ENCODE measurements around the gene THRA. TPM values are rescaled to one million over a fixed set of nuclear protein-coding genes. Genes with fewer than 3 reads are reported as not detected.

Gene THRA
- total RNA-seq, 2 experiments from 2014 or later: 12.5 to 13.4 TPM

DNA sequence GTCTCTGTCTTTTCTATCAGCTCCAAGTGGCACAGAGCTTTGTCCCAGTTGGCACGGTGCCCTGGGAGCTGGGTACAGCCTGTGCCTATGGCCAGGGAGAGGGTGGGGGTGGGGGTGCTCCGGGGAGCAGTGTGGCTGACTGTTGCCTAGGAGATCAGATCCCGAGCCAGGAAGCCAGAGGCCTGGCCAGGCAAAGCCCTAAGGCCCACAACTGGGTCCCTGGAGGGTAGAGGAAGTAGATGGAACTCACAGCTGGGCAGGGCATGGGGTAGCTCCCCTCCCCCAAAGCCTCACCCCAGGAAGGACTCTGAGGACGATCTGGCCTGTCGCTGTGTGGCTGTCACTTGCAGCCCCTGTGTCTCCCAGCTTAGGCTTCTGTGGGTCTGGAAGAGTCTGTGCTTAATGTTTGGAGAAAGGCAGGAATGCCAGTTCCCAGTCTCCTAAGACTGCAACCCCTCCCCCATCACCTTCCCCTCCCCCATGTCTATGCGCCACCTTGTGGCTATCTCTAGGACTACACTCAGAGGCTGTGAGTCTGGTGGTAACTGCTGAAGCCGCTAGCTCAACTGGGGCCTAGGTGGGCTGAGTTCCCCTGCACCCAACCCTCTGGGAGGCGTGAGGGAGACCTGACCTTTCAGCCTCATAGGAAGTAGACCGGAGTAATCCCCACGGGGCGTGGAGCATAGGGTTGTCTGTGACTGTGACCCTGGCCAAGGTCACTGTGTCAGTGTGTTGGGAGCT, 12.6 kb downstream of the THRA start:
- intact Hi-C loops (cut with micrococcal nuclease): loop anchor here (2.0 kb wide), 1 partner anchor 21 kb away; no protein-coding TSS in a partner anchor
- Mint-ChIP-seq H3K9me3 (no peaks in the 10 kb centered on the region), H3K27me3 (no peaks in the 10 kb centered on the region), H3K27ac (peak overlapping the region; percentile 34), H3K36me3 (no peaks in the 10 kb centered on the region), H3K4me1 (ENCODE audit: low read depth) (peaks cover 19% of the 10 kb centered on the region), H3K4me3 (no peak overlapping the region)
- peak; percentile 80 for DNase-seq
- ChIA-PET POLR2A (interaction anchor here (0.6 to 1.3 kb wide), 2 partner anchors 31 to 94 kb away, joined by 3 read pairs; no protein-coding TSS in a partner anchor), CTCF (interaction anchor here (0.6 to 5.2 kb wide), 44 partner anchors 10 to 527 kb away, joined by 3 to 156 read pairs (median 5); partner anchors contain the start of genes CSF3, MED24, NR1D1 and THRA)

DNA sequence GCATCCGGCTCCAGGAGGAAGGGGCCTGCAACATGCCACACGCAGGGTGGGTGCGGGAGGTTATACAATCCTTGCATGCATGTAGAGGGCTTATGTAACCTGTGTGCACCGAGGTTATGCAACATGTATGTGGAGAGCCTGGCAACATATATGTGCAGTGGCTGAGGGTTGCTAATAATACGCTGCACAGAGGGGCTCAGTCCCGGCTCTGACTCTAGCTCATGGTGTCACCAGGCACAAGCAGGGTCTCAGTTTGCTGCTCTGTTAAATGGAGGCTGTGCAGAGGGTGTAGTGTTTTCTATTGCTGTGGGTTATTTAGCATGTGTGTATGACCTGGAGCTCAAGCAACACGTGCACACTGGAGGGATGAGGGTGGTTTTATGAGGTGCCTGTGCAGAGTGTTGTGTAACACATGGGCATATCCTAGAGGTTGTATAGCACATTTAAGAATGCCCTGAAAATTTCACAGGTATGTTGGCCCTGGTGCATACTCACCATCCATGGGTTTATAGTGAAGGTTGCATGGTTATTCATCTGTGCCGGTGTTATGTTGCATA, 13.3 kb downstream of the THRA start:
- Mint-ChIP-seq H3K36me3 (no peaks in the 10 kb centered on the region), H3K9me3 (no peaks in the 10 kb centered on the region), H3K27me3 (no peaks in the 10 kb centered on the region), H3K27ac (no peak overlapping the region), H3K4me1 (ENCODE audit: low read depth) (peaks cover 15% of the 10 kb centered on the region), H3K4me3 (no peak overlapping the region)
- CTCF ChIA-PET: interaction anchor here (0.7 to 5.2 kb wide), 38 partner anchors 9 to 528 kb away, joined by 3 to 156 read pairs (median 5); partner anchors contain the start of genes CSF3, MED24, NR1D1 and THRA
- intact Hi-C loops (cut with micrococcal nuclease): loop anchor here (2.0 kb wide), 1 partner anchor 21 kb away; no protein-coding TSS in a partner anchor
- POLR2A ChIA-PET: interaction anchor here (0.6 to 1.0 kb wide), 2 partner anchors 9 to 95 kb away, joined by 3 read pairs; no protein-coding TSS in a partner anchor
- DNase-seq: no peak

GRCh38 chr17:40076591-40076990, 13.8 kb downstream of the THRA start:
- no peak overlapping the region for H3K4me3 Mint-ChIP-seq
- intact Hi-C loops (cut with micrococcal nuclease): no loop called here
- ChIA-PET POLR2A (interaction anchor here (1.0 kb wide), 1 partner anchor 10 kb away, joined by 3 read pairs; no protein-coding TSS in a partner anchor), CTCF (interaction anchor here (0.9 to 5.2 kb wide), 19 partner anchors 8 to 422 kb away, joined by 3 to 156 read pairs (median 9); partner anchors contain the start of genes CSF3, MED24, NR1D1 and THRA)
- H3K4me1 Mint-ChIP-seq (ENCODE audit: low read depth): peaks cover 12% of the 10 kb centered on the region
- no peaks in the 10 kb centered on the region for H3K36me3 Mint-ChIP-seq
- no peak overlapping the region for H3K27ac Mint-ChIP-seq
- no peaks in the 10 kb centered on the region for H3K9me3 Mint-ChIP-seq
- DNase-seq: no peak
- H3K27me3 Mint-ChIP-seq: no peaks in the 10 kb centered on the region

DNA sequence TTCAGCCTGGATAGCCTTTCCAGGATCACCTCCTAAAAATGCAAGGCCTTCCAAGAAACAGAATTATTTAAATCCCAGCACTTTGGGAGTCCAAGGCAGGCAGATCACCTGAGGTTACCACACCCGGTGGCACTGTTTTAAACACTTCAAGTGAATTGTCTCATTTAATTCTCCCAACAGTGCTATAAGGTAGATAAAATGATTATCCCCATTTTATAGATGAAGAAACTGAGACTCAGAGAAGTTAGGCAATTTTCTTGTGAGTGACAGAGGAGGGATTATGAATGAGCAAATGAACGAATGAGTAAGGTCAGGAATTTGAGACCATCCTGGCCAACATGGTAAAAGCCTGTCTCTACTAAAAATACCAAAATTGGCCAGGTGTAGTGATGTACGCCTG, 16.8 kb downstream of the THRA start:
- no peak for DNase-seq
- Mint-ChIP-seq H3K4me3 (no peak overlapping the region), H3K4me1 (ENCODE audit: low read depth) (peaks cover 12% of the 10 kb centered on the region), H3K27me3 (no peaks in the 10 kb centered on the region), H3K27ac (no peak overlapping the region), H3K9me3 (no peaks in the 10 kb centered on the region), H3K36me3 (no peaks in the 10 kb centered on the region)
- CTCF ChIA-PET: interaction anchor here (0.6 kb wide), 1 partner anchor 18 kb away, joined by 3 read pairs; no protein-coding TSS in a partner anchor
- POLR2A ChIA-PET: no interaction called here
- intact Hi-C loops (cut with micrococcal nuclease): no loop called here

- DNase-seq: no peak
- ChIA-PET CTCF (interaction anchor here (0.6 to 4.8 kb wide), 8 partner anchors 10 to 217 kb away, joined by 3 to 84 read pairs (median 4); no protein-coding TSS in a partner anchor), POLR2A (no interaction called here)
- Mint-ChIP-seq H3K4me1 (ENCODE audit: low read depth) (no peaks in the 10 kb centered on the region), H3K27me3 (no peaks in the 10 kb centered on the region), H3K4me3 (no peak overlapping the region), H3K27ac (no peak overlapping the region), H3K36me3 (peaks cover 7% of the 10 kb centered on the region), H3K9me3 (no peaks in the 10 kb centered on the region)
- intact Hi-C loops (cut with micrococcal nuclease): no loop called here
Measured at GRCh38 chr17:40084477-40084876, 21.7 kb downstream of the THRA start.

DNA sequence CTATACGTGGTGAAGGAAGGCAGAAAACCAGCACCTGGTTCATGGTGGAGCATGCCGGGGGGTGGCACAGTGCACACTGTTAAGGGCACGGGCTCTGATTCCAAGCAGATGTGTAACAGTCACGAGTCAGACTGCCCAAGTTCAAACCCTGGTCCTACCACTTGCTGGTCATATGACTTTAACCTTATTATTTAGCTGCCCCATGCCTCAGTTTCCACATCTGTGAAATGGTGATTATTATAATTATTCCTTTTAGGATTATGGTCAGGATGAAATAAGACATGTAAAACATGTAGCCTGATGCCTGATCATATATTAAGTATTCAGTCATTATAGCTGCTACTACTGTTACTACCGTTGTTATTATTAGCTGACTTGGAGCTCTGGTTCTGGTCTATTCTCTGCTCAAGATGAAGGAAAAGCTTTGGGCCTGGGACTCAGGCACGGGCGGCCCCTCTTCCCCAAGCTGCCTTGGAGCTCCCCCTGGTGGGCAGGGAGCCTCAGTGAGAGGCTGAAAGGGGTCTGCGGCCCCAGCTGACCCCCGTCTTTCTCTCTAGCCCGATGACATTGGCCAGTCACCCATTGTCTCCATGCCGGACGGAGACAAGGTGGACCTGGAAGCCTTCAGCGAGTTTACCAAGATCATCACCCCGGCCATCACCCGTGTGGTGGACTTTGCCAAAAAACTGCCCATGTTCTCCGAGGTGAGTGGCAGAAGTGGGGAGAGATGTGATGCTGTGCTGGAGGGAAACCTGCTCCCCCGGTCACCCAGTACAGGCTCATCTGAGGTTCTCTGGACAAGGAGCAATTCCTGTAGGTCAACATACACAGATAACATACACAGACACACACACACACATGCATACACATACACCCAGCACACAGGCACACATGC, 23.6 kb downstream of the THRA start:
- intact Hi-C loops (cut with micrococcal nuclease): loop anchor here (1.0 to 2.0 kb wide), 2 partner anchors 32 to 73 kb away; partner anchors contain the start of gene MED24
- Mint-ChIP-seq H3K27ac (no peak overlapping the region), H3K4me3 (no peak overlapping the region), H3K4me1 (ENCODE audit: low read depth) (no peaks in the 10 kb centered on the region), H3K36me3 (peaks cover 9% of the 10 kb centered on the region), H3K27me3 (no peaks in the 10 kb centered on the region), H3K9me3 (no peaks in the 10 kb centered on the region)
- CTCF ChIA-PET: interaction anchor here (0.6 to 4.8 kb wide), 34 partner anchors 9 to 208 kb away, joined by 3 to 84 read pairs (median 7); partner anchors contain the start of genes CSF3, MED24 and NR1D1
- POLR2A ChIA-PET: interaction anchor here (1.0 kb wide), 1 partner anchor 32 kb away, joined by 3 read pairs; the partner anchor contains the start of gene MED24
- peak; percentile 66 for DNase-seq

DNA sequence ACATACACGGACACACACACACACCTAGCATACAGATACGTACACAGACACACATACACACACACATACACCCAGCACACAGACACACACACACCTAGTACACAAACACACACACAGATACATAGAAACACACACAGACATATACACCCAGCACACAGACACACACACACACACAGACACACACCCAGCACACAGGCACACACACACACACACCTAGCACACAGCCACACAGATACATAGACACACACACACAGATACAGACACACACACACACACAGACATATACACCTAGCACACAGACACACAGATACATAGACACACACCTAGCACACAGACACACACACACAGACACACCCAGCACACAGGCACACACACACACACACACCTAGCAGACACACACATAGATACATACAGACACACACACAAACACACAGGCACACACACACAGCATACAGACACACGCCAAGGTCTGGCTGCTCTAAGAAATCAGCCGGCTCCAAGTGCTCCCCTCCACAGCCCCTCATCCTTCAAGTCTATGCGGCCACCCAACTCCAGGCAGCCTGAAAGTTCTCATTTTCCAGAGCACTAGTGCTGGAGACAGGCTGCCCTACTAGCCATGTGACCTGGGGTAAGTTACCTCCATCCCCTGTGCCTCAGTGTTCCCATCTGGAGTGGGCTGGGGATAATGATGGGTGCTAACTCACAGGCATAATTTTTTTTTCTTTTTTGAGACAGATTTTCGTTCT, 24.5 kb downstream of the THRA start:
- intact Hi-C loops (cut with micrococcal nuclease): loop anchor here (2.0 kb wide), 1 partner anchor 32 kb away; the partner anchor contains the start of gene MED24
- no peak overlapping the region for H3K27ac Mint-ChIP-seq
- H3K27me3 Mint-ChIP-seq: no peaks in the 10 kb centered on the region
- no peak for DNase-seq
- H3K4me1 Mint-ChIP-seq (ENCODE audit: low read depth): no peaks in the 10 kb centered on the region
- no peaks in the 10 kb centered on the region for H3K9me3 Mint-ChIP-seq
- CTCF ChIA-PET: interaction anchor here (0.6 to 4.8 kb wide), 24 partner anchors 8 to 117 kb away, joined by 3 to 84 read pairs (median 8); partner anchors contain the start of genes CSF3, MED24 and NR1D1
- POLR2A ChIA-PET: no interaction called here
- H3K36me3 Mint-ChIP-seq: peaks cover 9% of the 10 kb centered on the region
- H3K4me3 Mint-ChIP-seq: no peak overlapping the region

DNA sequence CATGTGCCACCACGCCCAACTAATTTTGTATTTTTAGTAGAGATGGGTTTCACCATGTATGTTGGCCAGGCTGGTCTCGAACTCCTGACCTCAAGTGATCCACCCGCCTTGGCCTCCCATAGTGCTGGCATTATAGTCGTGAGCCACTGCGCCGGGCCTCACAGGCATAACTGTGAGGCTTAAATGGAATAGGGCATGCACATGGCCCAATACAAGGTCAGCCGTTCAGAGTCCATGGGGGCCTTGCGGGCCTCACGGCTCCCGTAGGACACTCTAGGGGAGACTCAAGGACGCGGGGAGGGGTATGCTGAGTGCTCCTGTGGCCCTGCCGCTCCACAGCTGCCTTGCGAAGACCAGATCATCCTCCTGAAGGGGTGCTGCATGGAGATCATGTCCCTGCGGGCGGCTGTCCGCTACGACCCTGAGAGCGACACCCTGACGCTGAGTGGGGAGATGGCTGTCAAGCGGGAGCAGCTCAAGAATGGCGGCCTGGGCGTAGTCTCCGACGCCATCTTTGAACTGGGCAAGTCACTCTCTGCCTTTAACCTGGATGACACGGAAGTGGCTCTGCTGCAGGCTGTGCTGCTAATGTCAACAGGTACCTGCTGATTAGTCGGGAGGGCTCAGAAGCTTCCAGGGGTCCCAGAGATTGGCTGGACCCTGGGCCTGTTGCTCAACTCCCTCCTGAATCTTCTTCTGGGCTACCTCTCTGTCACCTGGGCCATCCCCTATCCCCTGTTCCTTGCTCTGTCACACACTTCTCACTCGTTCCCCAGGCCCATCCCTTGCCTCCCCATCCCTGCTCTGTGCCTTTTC, 25.3 kb downstream of the THRA start:
- ChIA-PET POLR2A (no interaction called here), CTCF (interaction anchor here (0.6 to 1.1 kb wide), 3 partner anchors 11 to 45 kb away, joined by 3 to 4 read pairs (median 4); no protein-coding TSS in a partner anchor)
- Mint-ChIP-seq H3K27ac (no peak overlapping the region), H3K36me3 (peaks cover 9% of the 10 kb centered on the region), H3K4me1 (ENCODE audit: low read depth) (no peaks in the 10 kb centered on the region), H3K9me3 (no peaks in the 10 kb centered on the region), H3K27me3 (no peaks in the 10 kb centered on the region), H3K4me3 (no peak overlapping the region)
- no peak for DNase-seq
- intact Hi-C loops (cut with micrococcal nuclease): loop anchor here (2.0 kb wide), 1 partner anchor 33 kb away; the partner anchor contains the start of gene MED24

- ChIA-PET CTCF (interaction anchor here (0.6 to 1.4 kb wide), 5 partner anchors 10 to 50 kb away, joined by 3 to 7 read pairs (median 4); no protein-coding TSS in a partner anchor), POLR2A (no interaction called here)
- Mint-ChIP-seq H3K4me1 (ENCODE audit: low read depth) (peaks cover 9% of the 10 kb centered on the region), H3K27me3 (no peaks in the 10 kb centered on the region), H3K36me3 (peaks cover 16% of the 10 kb centered on the region), H3K9me3 (no peaks in the 10 kb centered on the region), H3K27ac (no peak overlapping the region), H3K4me3 (no peak overlapping the region)
- intact Hi-C loops (cut with micrococcal nuclease): no loop called here
- DNase-seq: no peak
Measured at GRCh38 chr17:40089077-40089895, 26.5 kb downstream of the THRA start.

All from activated CD4-positive, alpha-beta memory T cell treated with anti-CD3 and anti-CD28 coated beads for 36 hours (primary cell).